CD4-positive, alpha-beta memory T cell (primary cell): Measurements from ENCODE around the gene F7. TPM values are rescaled to one million over a fixed set of nuclear protein-coding genes. Genes with fewer than 3 reads are reported as not detected.
"Not testable (repeated sequence)": the region's sequence is repeated elsewhere in the genome, so short reads cannot be mapped to it uniquely, and the experiment has no call there.

Experiments used
- CTCF ChIA-PET: fragments of 350-600 bp; sonication (Branson Sonifier 250); formaldehyde crosslinking; loops from one replicate; lab custom pipeline; 2021; ENCODE audit warnings: inconsistent platforms; ENCODE audit not compliant: partially characterized antibody; lab: Charles Lee
- POLR2A ChIA-PET: fragments of 350-600 bp; sonication (Branson Sonifier 250); formaldehyde crosslinking; loops from one replicate; lab custom pipeline; 2021; ENCODE audit not compliant: partially characterized antibody; lab: Charles Lee
- DNase-seq, 5 donors: peaks; one replicate each; pipeline versions ENCODE4 v3.0.0 to v3.0.0-alpha.2; 2020 to 2022; ENCODE audit warnings: mixed read lengths in 1 of 5
- H3K27ac ChIP-seq: one replicate; pipeline ENCODE4 v1.7.0; 2013; ENCODE audit warnings: low read depth, low read length
- H3K27me3 ChIP-seq: 2 replicates; pipeline ENCODE4 v1.7.0; 2013; ENCODE audit warnings: mild to moderate bottlenecking, low read length, moderate library complexity; ENCODE audit not compliant: insufficient read depth
- H3K36me3 ChIP-seq: 2 replicates; pipeline ENCODE4 v1.7.0; 2013; ENCODE audit warnings: mild to moderate bottlenecking, low read length, moderate library complexity; ENCODE audit not compliant: insufficient read depth
- H3K4me1 ChIP-seq: 2 replicates; pipeline ENCODE4 v1.7.0; 2013; ENCODE audit warnings: mild to moderate bottlenecking, low read length, moderate library complexity; ENCODE audit not compliant: insufficient read depth
- H3K4me3 ChIP-seq, 2 donors: one replicate each; pipeline ENCODE4 v1.7.0; 2013; ENCODE audit warnings: low read length in 2 of 2, mild to moderate bottlenecking in 1 of 2
- H3K9me3 ChIP-seq, 2 donors: one replicate each; pipeline ENCODE4 v1.7.0; 2013; ENCODE audit warnings: low read length in 2 of 2, control low read depth in 1 of 2; ENCODE audit not compliant: control insufficient read depth in 1 of 2
- H3K27ac Mint-ChIP-seq, 7 donors: one replicate each; pipeline ENCODE4 v1.8.0; 2020 to 2021; ENCODE audit warnings: mixed read lengths in 7 of 7, mild to moderate bottlenecking in 6 of 7, inconsistent platforms in 3 of 7, moderate library complexity in 3 of 7
- H3K27me3 Mint-ChIP-seq, 2 donors: one replicate each; pipeline ENCODE4 v1.8.0; 2020 to 2021; ENCODE audit warnings: mixed read lengths in 2 of 2
- H3K36me3 Mint-ChIP-seq, 2 donors: one replicate each; pipeline ENCODE4 v1.8.0; 2020 to 2021; ENCODE audit warnings: mixed read lengths in 2 of 2, inconsistent platforms in 1 of 2, mild to moderate bottlenecking in 1 of 2
- H3K4me1 Mint-ChIP-seq, 4 donors: one replicate each; pipeline ENCODE4 v1.8.0; 2020 to 2021; ENCODE audit warnings: mixed read lengths in 4 of 4, mild to moderate bottlenecking in 1 of 4
- H3K4me3 Mint-ChIP-seq, 8 donors: one replicate each; pipeline ENCODE4 v1.8.0; 2020 to 2021; ENCODE audit warnings: mixed read lengths in 8 of 8, mild to moderate bottlenecking in 7 of 8, moderate library complexity in 6 of 8, inconsistent platforms in 3 of 8
- H3K9me3 Mint-ChIP-seq, 8 donors: one replicate each; pipeline ENCODE4 v1.8.0; 2020 to 2021; ENCODE audit warnings: mixed read lengths in 8 of 8, mild to moderate bottlenecking in 5 of 8, inconsistent platforms in 3 of 8, moderate library complexity in 1 of 8
- intact Hi-C: fragments of 100-400 bp; cut with micrococcal nuclease; formaldehyde crosslinking; loops from one replicate; pipeline ENCODE4 v1.15.1; 2023
- polyA plus RNA-seq, 2 donors: library from polyadenylated mRNA; unstranded; fragments of 300-500 nt; fragmentation: Illumina TruSeq; gene quantifications; one replicate each; pipeline ENCODE4 v1.2.3, GENCODE V29; 2021
- total RNA-seq, 2 experiments: library from RNA; stranded (reverse); gene quantifications; one replicate each; pipeline ENCODE4 v1.2.3, GENCODE V29; 2021

Gene F7
- total RNA-seq (not detected), polyA plus RNA-seq (not detected)

GRCh38 chr13:113105032-113105920 lies at the start of gene F7:
F7 (plus strand) TSS chr13:113105791; CDS start chr13:113105842, 51 bp downstream.
- no peaks in the 10 kb centered on the region for H3K4me1 ChIP-seq
- Mint-ChIP-seq H3K4me3 (no peak within 1 kb of the TSS), H3K27ac (peak within 1 kb of the TSS in 1 of 7 donors; percentile 72), H3K4me1 (peaks cover 0 to 2% (median 0%) of the 10 kb centered on the region in 4 donors), H3K27me3 (peaks cover 2% of the 10 kb centered on the region in 2 donors), H3K9me3 (no peaks in the 10 kb centered on the region), H3K36me3 (no peaks in the 10 kb centered on the region)
- CTCF ChIA-PET, result no interaction called here
- POLR2A ChIA-PET, result interaction anchor here (1.0 kb wide), 1 partner anchor 55 kb away, joined by 3 read pairs; no protein-coding TSS in a partner anchor
- no peaks in the 10 kb centered on the region for H3K9me3 ChIP-seq
- DNase-seq, result no peak
- intact Hi-C loops, result no loop called here
- H3K27ac ChIP-seq, result no peak within 1 kb of the TSS
- H3K4me3 ChIP-seq, result no peak within 1 kb of the TSS
- H3K36me3 ChIP-seq, result no peaks in the 10 kb centered on the region
- no peaks in the 10 kb centered on the region for H3K27me3 ChIP-seq

GRCh38 chr13:113057084-113057483 lies 48.5 kb upstream of the F7 start:
- H3K4me1 ChIP-seq, result no peaks in the 10 kb centered on the region
- peaks cover 0 to 4% (median 0%) of the 10 kb centered on the region in 8 donors for H3K9me3 Mint-ChIP-seq
- DNase-seq, result no peak
- no peaks in the 10 kb centered on the region for H3K27me3 Mint-ChIP-seq
- intact Hi-C loops, result no loop called here
- H3K4me1 Mint-ChIP-seq, result peaks cover 0 to 2% (median 0%) of the 10 kb centered on the region in 4 donors
- peaks cover 0 to 3% of the 10 kb centered on the region in 2 donors for H3K36me3 Mint-ChIP-seq
- ChIA-PET CTCF (no interaction called here), POLR2A (no interaction called here)
- no peak overlapping the region for H3K27ac Mint-ChIP-seq
- H3K27me3 ChIP-seq, result no peaks in the 10 kb centered on the region
- H3K9me3 ChIP-seq, result no peaks in the 10 kb centered on the region
- no peak overlapping the region for H3K4me3 ChIP-seq
- H3K4me3 Mint-ChIP-seq, result no peak overlapping the region
- no peak overlapping the region for H3K27ac ChIP-seq
- H3K36me3 ChIP-seq, result no peaks in the 10 kb centered on the region

GRCh38 chr13:113057559-113057958 lies 48.0 kb upstream of the F7 start:
- H3K9me3 Mint-ChIP-seq, H3K4me3 Mint-ChIP-seq, H3K4me1 ChIP-seq: not testable (repeated sequence)

GRCh38 chr13:113058129-113058987 lies 47.2 kb upstream of the F7 start:
- DNase-seq, result no peak

More at GRCh38 chr13:113057559-113057958, 48.0 kb upstream of the F7 start:
- H3K27me3 Mint-ChIP-seq, H3K36me3 ChIP-seq, H3K27ac Mint-ChIP-seq, H3K9me3 ChIP-seq, H3K4me3 ChIP-seq, H3K27ac ChIP-seq, CTCF ChIA-PET, H3K27me3 ChIP-seq, H3K36me3 Mint-ChIP-seq, intact Hi-C loops, DNase-seq, POLR2A ChIA-PET, H3K4me1 Mint-ChIP-seq: not testable (repeated sequence)

GRCh38 chr13:113058988-113059850 lies 46.4 kb upstream of the F7 start:
- Mint-ChIP-seq H3K4me3 (no peak overlapping the region), H3K4me1 (no peaks in the 10 kb centered on the region), H3K9me3 (peaks cover 0 to 4% (median 0%) of the 10 kb centered on the region in 8 donors), H3K27me3 (no peaks in the 10 kb centered on the region), H3K36me3 (peaks cover 3 to 5% of the 10 kb centered on the region in 2 donors), H3K27ac (no peak overlapping the region)
- no peak overlapping the region for H3K4me3 ChIP-seq
- intact Hi-C loops, result no loop called here
- no peaks in the 10 kb centered on the region for H3K4me1 ChIP-seq
- H3K27ac ChIP-seq, result no peak overlapping the region
- POLR2A ChIA-PET, result no interaction called here
- no peak for DNase-seq
- no peaks in the 10 kb centered on the region for H3K9me3 ChIP-seq
- no peaks in the 10 kb centered on the region for H3K36me3 ChIP-seq
- CTCF ChIA-PET, result no interaction called here
- H3K27me3 ChIP-seq, result no peaks in the 10 kb centered on the region

More at GRCh38 chr13:113058129-113058987, 47.2 kb upstream of the F7 start:
- no peaks in the 10 kb centered on the region for H3K4me1 Mint-ChIP-seq
- H3K4me3 Mint-ChIP-seq, result no peak overlapping the region
- no peaks in the 10 kb centered on the region for H3K4me1 ChIP-seq
- intact Hi-C loops, result no loop called here
- H3K36me3 ChIP-seq, result no peaks in the 10 kb centered on the region
- CTCF ChIA-PET, result no interaction called here
- POLR2A ChIA-PET, result no interaction called here
- H3K27ac Mint-ChIP-seq, result no peak overlapping the region
- H3K27me3 Mint-ChIP-seq, result no peaks in the 10 kb centered on the region
- no peaks in the 10 kb centered on the region for H3K9me3 ChIP-seq
- peaks cover 0 to 4% (median 0%) of the 10 kb centered on the region in 8 donors for H3K9me3 Mint-ChIP-seq
- no peaks in the 10 kb centered on the region for H3K27me3 ChIP-seq
- H3K27ac ChIP-seq, result no peak overlapping the region
- H3K36me3 Mint-ChIP-seq, result peaks cover 1 to 4% of the 10 kb centered on the region in 2 donors
- H3K4me3 ChIP-seq, result no peak overlapping the region

- Histone ChIP-seq H3K36me3 (no peaks in the 10 kb centered on the region), H3K9me3 (no peaks in the 10 kb centered on the region), H3K4me1 (no peaks in the 10 kb centered on the region), H3K27ac (no peak overlapping the region), H3K4me3 (no peak overlapping the region), H3K27me3 (no peaks in the 10 kb centered on the region)
- ChIA-PET CTCF (no interaction called here), POLR2A (no interaction called here)
- intact Hi-C loops, result no loop called here
- DNase-seq, result no peak
- Mint-ChIP-seq H3K4me3 (no peak overlapping the region), H3K4me1 (no peaks in the 10 kb centered on the region), H3K27me3 (no peaks in the 10 kb centered on the region), H3K27ac (no peak overlapping the region), H3K36me3 (peaks cover 6 to 8% of the 10 kb centered on the region in 2 donors), H3K9me3 (peaks cover 0 to 2% (median 0%) of the 10 kb centered on the region in 8 donors)
Observed at GRCh38 chr13:113059891-113060290, 45.7 kb upstream of the F7 start.
